Thyroid gland (tissue), 4 donors: Measurements from ENCODE around the gene ATF3.

Experiments
- CTCF ChIP-seq, 6 experiments: fragments of 200-600 bp in 3 of 6; fragments of 450-650 bp in 3 of 6; sonication (generic) in 3 of 6; IDR thresholded peaks; one replicate each; pipeline ENCODE4 v1.5.1; 2016 to 2019; ENCODE audit warnings: antibody characterized with exemption in 6 of 6, mild to moderate bottlenecking in 2 of 6, inconsistent platforms in 1 of 6, moderate library complexity in 1 of 6
- POLR2A ChIP-seq, 2 donors: fragments of 450-650 bp; IDR thresholded peaks; one replicate each; pipeline ENCODE4 v1.6.1; 2017; ENCODE audit warnings: antibody characterized with exemption in 2 of 2, mild to moderate bottlenecking in 2 of 2, moderate library complexity in 1 of 2

GRCh38 chr1:212650228-212650627 is 41.7 kb downstream of the ATF3 start:
- no peak for TF ChIP-seq CTCF (IDR thresholded peaks at IDR 0.05)
- no peak for TF ChIP-seq POLR2A (IDR thresholded peaks at IDR 0.05)
